OCI-LY1 (cell line): ENCODE data around the gene IBA57.

ENCODE experiments used
- H2AFZ ChIP-seq: fragments of 200-600 bp; sonication (generic), shearing (Covaris generic); 2 replicates; pipeline ENCODE4 v1.6.0; 2014; ENCODE audit warnings: antibody characterized with exemption, mild to moderate bottlenecking, low read length
- H3F3A ChIP-seq: fragments of 200-600 bp; sonication (generic), shearing (Covaris generic); 2 replicates; pipeline ENCODE4 v1.6.0; 2014; ENCODE audit warnings: mild to moderate bottlenecking, antibody characterized with exemption, low read length, moderate library complexity; ENCODE audit not compliant: insufficient read depth
- H3K27ac ChIP-seq: fragments of 200-600 bp; sonication (generic); 2 replicates; pipeline ENCODE4 v1.5.1; 2014; ENCODE audit warnings: low read length, mixed run types, mild to moderate bottlenecking, low read depth; ENCODE audit not compliant: poor library complexity, severe bottlenecking
- H3K27me3 ChIP-seq: fragments of 200-600 bp; sonication (generic); 2 replicates; pipeline ENCODE4 v1.6.0; 2014; ENCODE audit warnings: antibody characterized with exemption, mild to moderate bottlenecking, low read length, moderate library complexity; ENCODE audit not compliant: insufficient read depth
- H3K36me3 ChIP-seq: fragments of 200-600 bp; sonication (generic); 2 replicates; pipeline ENCODE4 v1.6.1; 2014; ENCODE audit warnings: mild to moderate bottlenecking, antibody characterized with exemption, low read length, moderate library complexity, mixed read lengths; ENCODE audit not compliant: insufficient read depth
- H3K4me1 ChIP-seq: fragments of 200-600 bp; sonication (generic); 2 replicates; pipeline ENCODE4 v1.5.1; 2014; ENCODE audit warnings: mild to moderate bottlenecking, low read length, moderate library complexity; ENCODE audit not compliant: insufficient read depth, severe bottlenecking
- H3K4me2 ChIP-seq: fragments of 200-600 bp; sonication (generic), shearing (Covaris generic); 2 replicates; pipeline ENCODE4 v1.6.1; 2014; ENCODE audit warnings: low read length
- H3K4me3 ChIP-seq: fragments of 200-600 bp; sonication (generic); 2 replicates; pipeline ENCODE4 v1.5.1; 2014; ENCODE audit warnings: low read length, low read depth, mild to moderate bottlenecking, mixed read lengths; ENCODE audit not compliant: poor library complexity, severe bottlenecking
- H3K79me2 ChIP-seq: fragments of 200-600 bp; shearing (Covaris generic); 2 replicates; pipeline ENCODE4 v1.6.1; 2016; ENCODE audit warnings: mixed run types, low read length, mixed read lengths; ENCODE audit not compliant: insufficient read depth
- H3K9ac ChIP-seq: fragments of 200-600 bp; sonication (generic), shearing (Covaris generic); 2 replicates; pipeline ENCODE4 v1.6.1; 2014; ENCODE audit warnings: mild to moderate bottlenecking, low read length, mixed read lengths
- H3K9me2 ChIP-seq: fragments of 200-600 bp; sonication (generic), shearing (Covaris generic); 2 replicates; pipeline ENCODE4 v1.6.1; 2014; ENCODE audit warnings: low read depth, mild to moderate bottlenecking, low read length, mixed read lengths
- H3K9me3 ChIP-seq: fragments of 200-600 bp; shearing (Covaris generic); 2 replicates; pipeline ENCODE4 v1.6.1; 2014; ENCODE audit warnings: low read length, mixed read lengths
- H4K20me1 ChIP-seq: fragments of 200-600 bp; sonication (generic), shearing (Covaris generic); 2 replicates; pipeline ENCODE4 v1.6.0; 2016; ENCODE audit warnings: mild to moderate bottlenecking, low read length; ENCODE audit not compliant: insufficient read depth
- EZH2 ChIP-seq: fragments of 200-600 bp; sonication (generic), shearing (Covaris generic); IDR thresholded peaks from 2 replicates; pipeline ENCODE4 v1.8.0; 2017; ENCODE audit warnings: borderline replicate concordance, mixed run types, mild to moderate bottlenecking, antibody characterized with exemption, low read length, moderate library complexity, mixed read lengths
- TF ChIP-seq, protein P1 (sequence below): fragments of 200-600 bp; sonication (generic), shearing (Covaris generic); IDR thresholded peaks from 2 replicates; pipeline ENCODE4 v1.5.1; 2017; ENCODE audit warnings: mild to moderate bottlenecking, antibody characterized with exemption, low read length, moderate library complexity, mixed read lengths

Gene IBA57

DNA sequence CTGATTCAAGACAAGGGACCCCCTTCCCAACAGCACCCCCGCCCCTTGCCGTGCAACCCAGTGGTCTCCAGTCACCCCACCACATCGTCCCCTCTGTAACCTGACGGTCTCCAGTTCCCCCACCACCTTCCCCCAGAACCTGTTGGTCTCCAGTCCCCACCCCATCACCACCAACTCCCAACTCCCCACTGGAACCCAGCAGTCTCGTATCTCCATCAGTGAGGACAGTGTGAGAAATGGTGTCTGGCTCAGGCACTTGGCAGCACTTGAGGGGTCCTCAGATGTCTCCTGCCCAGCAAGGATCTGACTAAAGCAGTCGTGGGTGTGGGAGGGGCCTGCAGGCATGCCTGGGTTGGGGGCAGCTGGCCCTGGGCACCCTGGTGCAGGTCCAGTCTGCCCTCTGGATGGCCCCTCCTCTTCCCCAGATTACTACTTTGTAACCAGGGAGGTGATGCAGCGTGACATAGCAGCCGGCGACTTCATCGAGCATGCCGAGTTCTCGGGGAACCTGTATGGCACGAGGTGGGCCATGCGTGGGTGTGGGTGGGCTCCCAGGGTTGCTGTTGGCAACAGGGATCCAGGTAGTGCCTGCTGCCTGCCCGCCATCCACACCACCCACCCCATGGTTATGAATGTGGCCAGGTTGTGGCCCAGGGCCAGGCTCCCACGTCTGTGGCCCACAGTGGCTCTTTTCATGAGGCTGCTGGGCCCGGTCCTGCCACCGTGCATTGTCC, 19.0 kb upstream of the IBA57 start:
- TF ChIP-seq EZH2, result no peak
- TF ChIP-seq, protein P1, sequence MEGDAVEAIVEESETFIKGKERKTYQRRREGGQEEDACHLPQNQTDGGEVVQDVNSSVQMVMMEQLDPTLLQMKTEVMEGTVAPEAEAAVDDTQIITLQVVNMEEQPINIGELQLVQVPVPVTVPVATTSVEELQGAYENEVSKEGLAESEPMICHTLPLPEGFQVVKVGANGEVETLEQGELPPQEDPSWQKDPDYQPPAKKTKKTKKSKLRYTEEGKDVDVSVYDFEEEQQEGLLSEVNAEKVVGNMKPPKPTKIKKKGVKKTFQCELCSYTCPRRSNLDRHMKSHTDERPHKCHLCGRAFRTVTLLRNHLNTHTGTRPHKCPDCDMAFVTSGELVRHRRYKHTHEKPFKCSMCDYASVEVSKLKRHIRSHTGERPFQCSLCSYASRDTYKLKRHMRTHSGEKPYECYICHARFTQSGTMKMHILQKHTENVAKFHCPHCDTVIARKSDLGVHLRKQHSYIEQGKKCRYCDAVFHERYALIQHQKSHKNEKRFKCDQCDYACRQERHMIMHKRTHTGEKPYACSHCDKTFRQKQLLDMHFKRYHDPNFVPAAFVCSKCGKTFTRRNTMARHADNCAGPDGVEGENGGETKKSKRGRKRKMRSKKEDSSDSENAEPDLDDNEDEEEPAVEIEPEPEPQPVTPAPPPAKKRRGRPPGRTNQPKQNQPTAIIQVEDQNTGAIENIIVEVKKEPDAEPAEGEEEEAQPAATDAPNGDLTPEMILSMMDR, result no peak
- Histone ChIP-seq H3K4me3 (no peak overlapping the region), H3K27ac (no peak overlapping the region), H3F3A (no peaks in the 10 kb centered on the region), H2AFZ (no peak overlapping the region), H3K9ac (no peak overlapping the region), H3K36me3 (peaks cover 14% of the 10 kb centered on the region; the same call in 1 of the 2 replicates), H3K79me2 (peaks cover 17% of the 10 kb centered on the region; the same call in 1 of the 2 replicates), H4K20me1 (no peaks in the 10 kb centered on the region), H3K27me3 (no peaks in the 10 kb centered on the region), H3K9me2 (no peaks in the 10 kb centered on the region), H3K4me1 (peaks cover 33% of the 10 kb centered on the region), H3K4me2 (no peak overlapping the region), H3K9me3 (no peaks in the 10 kb centered on the region)

DNA sequence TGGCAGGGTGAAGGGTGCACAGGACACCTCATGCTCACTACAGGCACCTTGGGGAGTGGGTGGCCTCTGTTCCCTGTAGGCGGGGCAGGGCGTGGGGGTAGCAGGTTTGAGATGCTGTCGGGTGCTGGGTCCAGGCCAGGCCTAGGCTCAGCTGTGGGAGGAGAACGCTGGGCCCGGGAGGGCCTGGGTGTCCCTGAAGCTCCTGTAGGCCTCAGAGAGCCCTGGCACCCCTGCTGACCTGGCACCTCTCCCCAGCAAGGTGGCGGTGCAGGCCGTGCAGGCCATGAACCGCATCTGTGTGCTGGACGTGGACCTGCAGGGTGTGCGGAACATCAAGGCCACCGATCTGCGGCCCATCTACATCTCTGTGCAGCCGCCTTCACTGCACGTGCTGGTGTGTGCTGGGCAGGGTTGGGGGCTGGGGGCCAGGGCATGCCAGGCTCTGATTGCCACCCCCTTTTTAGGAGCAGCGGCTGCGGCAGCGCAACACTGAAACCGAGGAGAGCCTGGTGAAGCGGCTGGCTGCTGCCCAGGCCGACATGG, 18.4 kb upstream of the IBA57 start:
- H3K9ac ChIP-seq, result no peak overlapping the region
- H3K9me3 ChIP-seq, result no peaks in the 10 kb centered on the region
- H3K36me3 ChIP-seq, result peaks cover 14% of the 10 kb centered on the region; the same call in 1 of the 2 replicates
- no peaks in the 10 kb centered on the region for H3K9me2 ChIP-seq
- no peak overlapping the region for H3K4me2 ChIP-seq
- H4K20me1 ChIP-seq, result no peaks in the 10 kb centered on the region
- H3K4me1 ChIP-seq, result peaks cover 27% of the 10 kb centered on the region
- H2AFZ ChIP-seq, result no peak overlapping the region
- TF ChIP-seq, protein P1, result no peak
- no peak for TF ChIP-seq EZH2
- H3K27ac ChIP-seq, result no peak overlapping the region
- H3K27me3 ChIP-seq, result no peaks in the 10 kb centered on the region
- H3K79me2 ChIP-seq, result peaks cover 11% of the 10 kb centered on the region; the same call in 1 of the 2 replicates
- H3F3A ChIP-seq, result no peaks in the 10 kb centered on the region
- no peak overlapping the region for H3K4me3 ChIP-seq

DNA sequence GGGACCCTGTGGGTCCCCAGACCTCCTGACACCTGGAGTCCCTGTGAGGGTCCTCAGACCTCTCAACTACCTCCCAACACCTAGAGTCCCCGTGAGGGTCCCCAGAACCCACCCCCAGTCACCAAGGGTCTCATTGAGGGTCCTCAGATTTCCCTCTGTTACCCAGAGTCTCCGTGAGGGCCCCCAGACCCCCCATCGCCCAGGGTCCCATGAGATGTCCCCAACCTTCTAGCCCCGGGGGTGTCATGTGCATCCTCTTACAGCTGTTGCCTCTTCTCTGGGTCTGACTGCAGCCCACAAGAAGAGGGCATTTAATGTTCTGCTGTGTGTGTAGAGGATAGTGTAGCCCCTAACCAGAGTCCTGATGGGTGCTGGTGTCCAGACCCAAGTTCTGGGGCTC, 17.8 kb upstream of the IBA57 start:
- H2AFZ ChIP-seq, result no peak overlapping the region
- H3K9ac ChIP-seq, result no peak overlapping the region
- peaks cover 7% of the 10 kb centered on the region; the same call in 1 of the 2 replicates for H3K79me2 ChIP-seq
- no peak overlapping the region for H3K27ac ChIP-seq
- TF ChIP-seq EZH2, result no peak
- TF ChIP-seq, protein P1, result no peak
- H3K4me2 ChIP-seq, result no peak overlapping the region
- H3K9me2 ChIP-seq, result no peaks in the 10 kb centered on the region
- H3K36me3 ChIP-seq, result peaks cover 14% of the 10 kb centered on the region; the same call in 1 of the 2 replicates
- peaks cover 22% of the 10 kb centered on the region for H3K4me1 ChIP-seq
- H3K9me3 ChIP-seq, result no peaks in the 10 kb centered on the region
- no peaks in the 10 kb centered on the region for H4K20me1 ChIP-seq
- no peaks in the 10 kb centered on the region for H3F3A ChIP-seq
- H3K27me3 ChIP-seq, result no peaks in the 10 kb centered on the region
- no peak overlapping the region for H3K4me3 ChIP-seq
